CD14-positive monocyte (primary cell): ENCODE results near the gene CMTM4. TPM values are rescaled to one million over a fixed set of nuclear protein-coding genes. Genes with fewer than 3 reads are reported as not detected.
"Not testable (repeated sequence)": the region's sequence is repeated elsewhere in the genome, so short reads cannot be mapped to it uniquely, and the experiment has no call there.

Experiments
- DNase-seq, 3 donors: peaks; one replicate each; pipeline ENCODE4 v3.0.0-alpha.2; 2011 to 2022
- H2AFZ ChIP-seq: 2 replicates; pipeline ENCODE4 v1.6.0; 2012; ENCODE audit warnings: mild to moderate bottlenecking, low read depth, low read length, inconsistent platforms; ENCODE audit not compliant: insufficient read depth, poor library complexity, severe bottlenecking
- H3K27ac ChIP-seq, 2 donors: 1 replicate in 1 of 2; 2 replicates in 1 of 2; pipeline ENCODE4 v1.5.1; 2012 to 2013; ENCODE audit warnings: low read length in 2 of 2, control low read depth in 1 of 2, inconsistent platforms in 1 of 2, low read depth in 1 of 2, mild to moderate bottlenecking in 1 of 2
- H3K27me3 ChIP-seq, 2 donors: one replicate each; pipeline versions ENCODE4 v1.6.0 to v1.6.1; 2011 to 2013; ENCODE audit warnings: low read length in 2 of 2; ENCODE audit not compliant: control insufficient read depth in 2 of 2, insufficient read depth in 2 of 2
- H3K36me3 ChIP-seq, 2 donors: replicated peaks in 1 of 2; 1 replicate in 1 of 2; 2 replicates in 1 of 2; pipeline versions ENCODE4 v1.5.1 to v1.6.1; 2012 to 2013; ENCODE audit warnings: low read length in 2 of 2, control low read depth in 1 of 2, inconsistent platforms in 1 of 2, mild to moderate bottlenecking in 1 of 2; ENCODE audit not compliant: insufficient read depth in 2 of 2, control insufficient read depth in 1 of 2
- H3K4me1 ChIP-seq, 2 donors: 1 replicate in 1 of 2; 2 replicates in 1 of 2; pipeline versions ENCODE4 v1.5.1 to v1.6.1; 2012 to 2013; ENCODE audit warnings: low read length in 2 of 2, control low read depth in 1 of 2, inconsistent platforms in 1 of 2, mild to moderate bottlenecking in 1 of 2, moderate library complexity in 1 of 2; ENCODE audit not compliant: insufficient read depth in 2 of 2, control insufficient read depth in 1 of 2
- H3K4me2 ChIP-seq: replicated peaks from 2 replicates; pipeline ENCODE3; 2012; ENCODE audit warnings: low read length, moderate library complexity, mild to moderate bottlenecking; ENCODE audit not compliant: poor library complexity, severe bottlenecking; ENCODE audit errors: extremely low read depth
- H3K4me3 ChIP-seq, 3 experiments: fragments of 200-600 bp in 1 of 3; sonication (generic) in 1 of 3; replicated peaks in 1 of 3; 1 replicate in 2 of 3; 2 replicates in 1 of 3; pipeline ENCODE4 v1.5.1; 2011 to 2013; ENCODE audit warnings: low read length in 3 of 3, mild to moderate bottlenecking in 3 of 3, control low read depth in 2 of 3, low read depth in 2 of 3, inconsistent platforms in 1 of 3, moderate library complexity in 1 of 3
- H3K79me2 ChIP-seq: 2 replicates; pipeline ENCODE4 v1.6.0; 2012; ENCODE audit warnings: mild to moderate bottlenecking, control low read depth, inconsistent platforms, low read length, moderate library complexity; ENCODE audit not compliant: insufficient read depth
- H3K9ac ChIP-seq: 2 replicates; pipeline ENCODE4 v1.6.0; 2017; ENCODE audit warnings: low read length, mild to moderate bottlenecking; ENCODE audit not compliant: insufficient read depth, poor library complexity, severe bottlenecking
- H3K9me3 ChIP-seq, 2 donors: replicated peaks in 1 of 2; 1 replicate in 1 of 2; 2 replicates in 1 of 2; pipeline versions ENCODE4 v1.5.1 to v1.6.1; 2012 to 2013; ENCODE audit warnings: low read length in 2 of 2, control low read depth in 1 of 2; ENCODE audit not compliant: control insufficient read depth in 1 of 2, insufficient read depth in 1 of 2
- H4K20me1 ChIP-seq: 2 replicates; pipeline ENCODE4 v1.6.0; 2012; ENCODE audit warnings: mild to moderate bottlenecking, low read length, control low read depth, moderate library complexity; ENCODE audit not compliant: insufficient read depth
- H3K27ac Mint-ChIP-seq, 7 donors: one replicate each; pipeline ENCODE4 v1.8.0; 2020; ENCODE audit warnings: mild to moderate bottlenecking in 7 of 7, mixed read lengths in 7 of 7, moderate library complexity in 6 of 7, inconsistent platforms in 2 of 7
- H3K27me3 Mint-ChIP-seq, 3 donors: one replicate each; pipeline ENCODE4 v1.8.0; 2021 to 2022; ENCODE audit warnings: low read depth in 3 of 3, mild to moderate bottlenecking in 3 of 3, mixed read lengths in 3 of 3, moderate library complexity in 3 of 3, inconsistent platforms in 1 of 3
- H3K36me3 Mint-ChIP-seq, 2 donors: one replicate each; pipeline ENCODE4 v1.8.0; 2020; ENCODE audit warnings: mixed read lengths in 2 of 2, inconsistent platforms in 1 of 2, mild to moderate bottlenecking in 1 of 2
- H3K4me1 Mint-ChIP-seq: one replicate; pipeline ENCODE4 v1.8.0; 2020; ENCODE audit warnings: mild to moderate bottlenecking, mixed read lengths
- H3K4me3 Mint-ChIP-seq, 2 donors: one replicate each; pipeline ENCODE4 v1.8.0; 2020; ENCODE audit warnings: mild to moderate bottlenecking in 2 of 2, mixed read lengths in 2 of 2, moderate library complexity in 1 of 2
- H3K9me3 Mint-ChIP-seq, 7 donors: one replicate each; pipeline ENCODE4 v1.8.0; 2020 to 2022; ENCODE audit warnings: mixed read lengths in 7 of 7, mild to moderate bottlenecking in 6 of 7, moderate library complexity in 6 of 7, inconsistent platforms in 2 of 7
- CTCF ChIP-seq: fragments of 200-600 bp; IDR thresholded peaks from one replicate; pipeline ENCODE4 v1.8.0; 2022; ENCODE audit warnings: antibody characterized with exemption, mild to moderate bottlenecking
- WGBS: methylation state at CpG from one replicate; pipeline ENCODE4 v1.1.5; 2013; ENCODE audit warnings: missing lambda C conversion rate; ENCODE audit not compliant: insufficient coverage; 5-methylcytosine and 5-hydroxymethylcytosine counted together
- intact Hi-C, 2 donors: fragments of 100-400 bp; cut with micrococcal nuclease; formaldehyde crosslinking; loops; one replicate each; pipeline versions ENCODE4 v1.15.0 to v1.15.1; 2023
- polyA plus RNA-seq, 3 donors: library from polyadenylated mRNA; depleted of rRNA in 1 of 3; unstranded in 2 of 3; stranded (reverse) in 1 of 3; fragments of 300-500 nt in 2 of 3; fragments of >200 nt in 1 of 3; fragmentation: Illumina TruSeq in 2 of 3; gene quantifications; 1 replicate in 2 of 3; 2 replicates in 1 of 3; pipeline ENCODE4 v1.2.3, GENCODE V29; 2012 to 2021

CMTM4 gene
- polyA plus RNA-seq, 3 donors, result 0.41 to 21.2 (median 0.45) TPM

GRCh38 chr16:66630561-66631260, 65.8 kb downstream of the CMTM4 start:
- H3K4me3 Mint-ChIP-seq, H3K4me2 ChIP-seq, H3K27me3 Mint-ChIP-seq, H3K4me3 ChIP-seq, H3K4me1 Mint-ChIP-seq, H4K20me1 ChIP-seq, DNase-seq, H3K9me3 Mint-ChIP-seq, H3K79me2 ChIP-seq, H3K27me3 ChIP-seq, H2AFZ ChIP-seq, H3K4me1 ChIP-seq, H3K27ac Mint-ChIP-seq, H3K27ac ChIP-seq, intact Hi-C loops, H3K9me3 ChIP-seq, H3K9ac ChIP-seq: not testable (repeated sequence)
- peaks cover 6 to 47% of the 10 kb centered on the region in 2 donors for H3K36me3 ChIP-seq
- peaks cover 37 to 68% of the 10 kb centered on the region in 2 donors for H3K36me3 Mint-ChIP-seq
- no CpG with 5 or more reads among the region's 49 CpGs for WGBS

DNA sequence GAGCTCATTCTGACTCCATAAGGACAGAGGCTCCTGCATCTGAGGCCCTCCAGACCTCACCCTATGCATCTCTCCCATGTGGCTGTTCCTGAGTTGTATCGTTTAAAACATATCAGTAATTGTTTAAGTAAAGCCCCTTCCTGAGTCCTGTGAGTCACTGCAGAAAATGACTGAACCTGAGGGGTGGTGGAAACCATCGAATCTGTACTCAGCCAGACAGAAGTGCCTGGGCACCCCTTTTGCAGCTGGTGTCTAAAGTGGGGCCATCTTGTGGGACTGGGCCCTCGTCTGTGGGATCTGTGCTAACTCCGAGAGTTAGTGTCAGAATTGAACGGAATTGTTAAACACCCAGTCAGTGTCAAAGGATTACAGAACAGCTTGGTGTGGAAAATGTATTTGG, 66.7 kb downstream of the CMTM4 start:
- Mint-ChIP-seq H3K9me3 (peaks cover 0 to 2% (median 0%) of the 10 kb centered on the region in 7 donors), H3K36me3 (peaks cover 32 to 67% of the 10 kb centered on the region in 2 donors), H3K27ac (no peak overlapping the region), H3K4me3 (no peak overlapping the region), H3K4me1 (no peaks in the 10 kb centered on the region), H3K27me3 (peaks cover 0 to 2% (median 0%) of the 10 kb centered on the region in 3 donors)
- Histone ChIP-seq H3K27me3 (no peaks in the 10 kb centered on the region), H2AFZ (no peak overlapping the region), H4K20me1 (no peaks in the 10 kb centered on the region), H3K4me1 (no peaks in the 10 kb centered on the region), H3K27ac (no peak overlapping the region), H3K9ac (no peak overlapping the region), H3K4me2 (no peak overlapping the region), H3K79me2 (no peaks in the 10 kb centered on the region), H3K36me3 (peaks cover 1 to 40% of the 10 kb centered on the region in 2 donors), H3K4me3 (no peak overlapping the region), H3K9me3 (no peaks in the 10 kb centered on the region)
- intact Hi-C loops, result no loop called here
- 100% methylated on average over 3 of the region's 5 CpGs for WGBS
- no peak for TF ChIP-seq CTCF
- no peak for DNase-seq

DNA sequence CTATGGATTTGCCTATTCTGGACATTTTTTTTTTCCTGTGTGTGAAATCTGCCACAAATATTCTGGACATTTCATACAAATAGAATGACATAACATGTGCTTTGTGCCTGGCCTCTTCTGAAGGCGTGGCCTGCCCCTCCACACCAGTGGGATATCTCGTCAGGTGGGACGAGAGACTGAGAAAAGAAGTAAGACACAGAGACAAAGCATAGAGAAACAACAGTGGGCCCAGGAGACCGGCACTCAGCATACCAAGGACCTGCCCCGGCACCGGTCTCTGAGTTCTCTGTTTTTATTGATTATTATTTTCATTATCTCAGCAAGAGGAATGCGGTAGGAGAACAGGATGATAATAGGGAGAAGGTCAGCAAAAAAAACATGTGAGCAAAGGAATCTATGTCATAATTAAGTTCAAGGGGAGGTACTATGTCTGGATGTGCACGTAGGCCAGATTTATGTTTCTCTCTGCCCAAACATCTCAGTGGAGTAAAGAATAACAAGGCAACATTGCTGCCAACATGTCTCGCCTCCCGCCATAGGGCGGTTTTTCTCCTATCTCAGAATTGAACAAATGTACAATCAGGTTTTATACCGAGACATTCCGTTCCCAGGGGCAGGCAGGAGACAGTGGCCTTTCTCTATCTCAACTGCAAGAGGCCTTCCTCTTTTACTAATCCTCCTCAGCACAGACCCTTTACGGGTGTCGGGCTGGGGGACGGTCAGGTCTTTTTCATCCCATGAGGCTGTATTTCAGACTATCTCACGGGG, 68.7 kb downstream of the CMTM4 start:
- H2AFZ ChIP-seq, H3K9me3 ChIP-seq, H4K20me1 ChIP-seq, H3K4me2 ChIP-seq, H3K27ac ChIP-seq, H3K4me3 ChIP-seq, H3K27me3 Mint-ChIP-seq, DNase-seq, H3K4me1 ChIP-seq, H3K27me3 ChIP-seq, H3K4me3 Mint-ChIP-seq, H3K79me2 ChIP-seq, H3K9ac ChIP-seq, H3K4me1 Mint-ChIP-seq, H3K9me3 Mint-ChIP-seq, intact Hi-C loops: not testable (repeated sequence)
- H3K36me3 ChIP-seq, result peaks cover 15 to 42% of the 10 kb centered on the region in 2 donors
- 96% methylated on average over 7 of the region's 17 CpGs for WGBS
- H3K36me3 Mint-ChIP-seq, result peaks cover 35 to 65% of the 10 kb centered on the region in 2 donors
- H3K27ac Mint-ChIP-seq, result peak overlapping the region in 2 of 7 donors; percentile 5 to 21
